HG02852 (cell line): ENCODE measurements around the gene POLR1G.
"Not testable (repeated sequence)": the region's sequence is repeated elsewhere in the genome, so short reads cannot be mapped to it uniquely, and the experiment has no call there.

Experiments
- ATAC-seq: cut with Tn5 transposase; IDR thresholded peaks from one replicate; pipeline ENCODE4 v1.9.1; 2021; ENCODE audit warnings: mild to moderate bottlenecking, moderate library complexity; ENCODE audit not compliant: unreplicated experiment

Gene POLR1G

DNA sequence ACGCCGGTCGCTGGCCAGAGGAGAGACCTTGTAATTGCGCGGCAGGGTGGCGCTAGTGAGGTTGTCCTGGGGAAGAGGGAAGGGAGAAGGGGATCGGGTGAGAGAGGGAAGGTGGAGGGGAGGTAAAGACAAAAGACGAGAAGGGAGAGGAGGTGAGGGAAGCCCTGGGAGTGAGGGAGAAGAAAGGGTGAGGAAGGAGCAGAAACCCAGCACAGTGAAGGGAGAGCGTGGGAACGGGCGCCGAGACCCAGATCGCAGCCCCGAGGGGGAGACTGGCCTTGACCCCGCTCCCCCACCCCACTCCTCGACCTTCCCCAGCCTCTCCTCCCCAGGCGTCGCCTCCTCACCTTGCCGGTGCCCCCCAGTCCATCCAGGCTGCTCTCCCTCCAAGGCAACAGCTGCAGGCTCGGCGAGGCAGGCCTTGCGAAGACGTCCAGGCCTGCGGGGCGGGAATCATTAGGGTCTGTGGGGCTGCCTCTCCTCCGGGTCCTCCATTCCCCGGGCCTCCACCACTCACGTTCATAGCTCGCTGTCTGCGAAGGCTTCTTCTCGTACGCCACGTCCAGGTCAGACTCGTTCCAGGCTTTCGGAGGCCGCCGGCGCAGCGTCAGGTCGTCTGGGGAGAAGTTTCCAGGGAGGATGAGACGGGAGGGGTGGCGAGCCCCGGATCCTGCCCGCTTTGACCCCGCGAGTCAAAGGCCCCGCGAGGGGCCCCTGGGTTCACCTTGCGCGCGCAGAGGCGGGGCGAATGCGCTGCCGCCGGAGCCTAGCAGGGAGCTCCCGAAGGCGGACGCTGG is 10.4 kb upstream of the POLR1G start:
- no peak for ATAC-seq

DNA sequence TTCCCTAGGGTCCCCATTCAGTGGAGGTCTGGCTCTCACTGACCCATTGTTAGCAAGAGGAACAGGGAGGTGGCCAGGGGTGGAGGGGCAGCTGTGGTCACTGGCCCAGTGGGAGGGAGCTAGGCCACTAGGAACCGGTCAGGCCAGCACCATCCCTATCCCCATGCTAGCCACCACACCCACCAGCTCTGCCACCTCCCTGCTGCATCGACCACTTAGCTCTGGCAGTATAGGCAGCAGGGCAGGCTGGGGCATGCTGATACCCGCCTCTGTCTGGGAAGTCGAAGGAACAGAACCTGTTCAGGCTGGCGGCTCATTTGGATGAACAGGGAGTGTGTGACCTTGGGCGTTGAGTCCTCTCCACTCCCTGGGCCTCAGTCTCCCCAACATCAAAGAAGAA is 6.3 kb upstream of the POLR1G start:
- no peak for ATAC-seq

DNA sequence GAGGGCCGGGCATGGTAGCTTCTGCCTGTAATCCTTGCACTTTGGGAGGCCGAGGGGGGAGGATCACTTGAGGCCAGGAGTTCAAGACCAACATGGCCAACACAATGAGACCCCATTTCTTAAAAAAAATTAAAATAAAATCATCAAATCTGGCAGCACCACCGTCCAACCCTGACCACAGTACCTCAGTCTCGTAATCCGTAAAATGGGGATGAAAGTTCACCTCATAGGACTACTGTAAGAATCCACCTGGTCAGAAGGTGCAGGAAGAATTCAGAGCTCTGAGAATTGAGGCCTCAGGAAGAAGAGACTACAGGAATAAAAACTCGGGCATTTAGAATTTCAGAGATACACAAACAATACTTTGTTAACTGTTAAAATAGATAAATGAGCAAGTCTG is 4.6 kb upstream of the POLR1G start:
- no peak for ATAC-seq

DNA sequence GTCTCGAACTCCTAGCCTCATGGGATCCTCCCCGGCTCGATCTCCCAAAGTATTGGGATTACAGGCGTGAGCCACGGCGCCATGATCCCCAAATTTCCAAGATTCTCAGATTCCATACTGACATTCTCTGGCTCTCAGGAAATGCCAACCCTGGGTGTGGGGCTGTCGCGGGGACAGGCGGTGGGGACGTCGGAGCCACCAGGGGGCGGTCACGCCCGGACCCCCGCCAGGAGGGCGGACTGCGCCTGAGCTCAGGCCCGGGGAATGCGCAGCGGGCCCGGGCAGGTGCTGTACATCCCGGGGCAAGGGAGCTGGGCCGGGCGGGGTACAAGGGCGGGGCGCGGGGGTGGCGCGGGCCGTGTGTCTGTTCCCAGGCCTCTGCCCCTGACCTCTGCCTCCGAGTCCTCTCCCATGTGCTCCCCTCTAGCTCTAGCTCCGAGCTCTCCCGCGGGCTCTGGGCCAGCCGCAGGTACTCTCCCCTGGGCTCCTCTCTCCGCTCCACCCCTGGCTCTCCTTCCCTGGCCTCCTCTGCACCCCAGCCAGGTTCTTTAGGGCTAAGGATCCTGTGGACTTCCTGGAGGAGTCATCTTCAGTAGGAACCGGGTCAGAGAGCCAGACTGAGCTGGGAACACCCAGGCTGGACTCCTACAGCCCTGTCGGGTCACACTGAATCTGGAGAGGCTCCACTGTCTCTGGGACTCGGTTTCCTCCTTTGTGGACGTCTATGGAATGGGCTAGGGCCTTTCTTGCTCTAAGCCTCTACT is 4.0 kb upstream of the POLR1G start:
- ATAC-seq = no peak

DNA sequence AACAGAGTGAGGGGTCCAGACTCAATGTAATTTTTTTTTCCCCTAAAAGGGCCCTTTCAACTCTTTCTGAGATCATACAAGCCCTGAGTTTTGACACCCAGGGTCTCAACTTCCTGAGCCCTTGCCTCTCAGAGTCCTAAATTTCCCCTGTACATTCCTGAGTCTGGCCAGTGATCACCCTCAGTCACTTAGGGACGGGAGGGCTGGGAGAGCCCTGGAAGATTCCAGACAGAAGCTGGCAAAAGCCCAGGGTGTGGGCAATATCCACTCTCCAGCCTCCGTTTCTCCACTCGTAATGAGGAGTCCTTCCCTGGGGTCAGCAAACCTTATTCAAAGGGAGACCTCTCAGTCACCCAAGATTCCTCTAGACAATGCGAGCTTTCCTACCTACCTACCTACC is 3.2 kb upstream of the POLR1G start:
- ATAC-seq = no peak

DNA sequence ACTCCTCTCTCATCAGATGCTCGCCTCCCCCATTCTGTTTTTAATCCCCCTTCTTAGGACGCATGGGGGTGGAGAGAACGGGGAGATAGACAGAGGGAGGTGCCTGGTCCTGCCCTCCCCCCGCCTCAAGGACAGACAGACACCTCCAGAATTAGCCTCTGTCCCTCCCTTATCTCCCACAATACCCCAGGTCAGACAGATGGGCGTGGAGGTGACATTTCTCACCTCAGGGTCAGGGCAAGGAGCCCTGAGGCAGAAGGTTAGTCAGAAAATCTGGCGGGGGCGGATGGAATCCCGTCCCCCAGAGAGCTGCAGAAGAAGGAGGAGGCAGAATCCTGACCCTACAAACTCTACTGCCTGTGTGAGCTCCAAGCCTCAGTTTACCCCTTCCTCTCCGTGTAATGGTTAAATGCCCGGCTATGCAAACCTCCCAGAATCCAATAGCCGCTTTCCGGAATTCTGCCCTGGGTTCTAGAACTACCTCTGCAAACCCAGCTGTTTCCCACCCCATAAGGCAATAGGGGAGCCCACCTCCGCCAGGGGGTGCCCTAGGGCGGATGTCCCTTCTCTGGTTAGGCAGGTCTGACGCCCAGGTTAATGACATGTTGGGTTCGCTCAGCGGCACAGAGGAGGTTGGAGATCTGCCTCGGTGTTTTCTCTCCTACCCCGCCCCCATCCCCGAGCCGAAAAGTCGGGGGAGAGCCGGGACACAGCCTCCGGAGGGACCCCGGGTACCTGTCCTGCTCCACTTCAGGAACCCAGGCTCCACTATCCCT is 2.5 kb upstream of the POLR1G start:
- ATAC-seq = no peak

DNA sequence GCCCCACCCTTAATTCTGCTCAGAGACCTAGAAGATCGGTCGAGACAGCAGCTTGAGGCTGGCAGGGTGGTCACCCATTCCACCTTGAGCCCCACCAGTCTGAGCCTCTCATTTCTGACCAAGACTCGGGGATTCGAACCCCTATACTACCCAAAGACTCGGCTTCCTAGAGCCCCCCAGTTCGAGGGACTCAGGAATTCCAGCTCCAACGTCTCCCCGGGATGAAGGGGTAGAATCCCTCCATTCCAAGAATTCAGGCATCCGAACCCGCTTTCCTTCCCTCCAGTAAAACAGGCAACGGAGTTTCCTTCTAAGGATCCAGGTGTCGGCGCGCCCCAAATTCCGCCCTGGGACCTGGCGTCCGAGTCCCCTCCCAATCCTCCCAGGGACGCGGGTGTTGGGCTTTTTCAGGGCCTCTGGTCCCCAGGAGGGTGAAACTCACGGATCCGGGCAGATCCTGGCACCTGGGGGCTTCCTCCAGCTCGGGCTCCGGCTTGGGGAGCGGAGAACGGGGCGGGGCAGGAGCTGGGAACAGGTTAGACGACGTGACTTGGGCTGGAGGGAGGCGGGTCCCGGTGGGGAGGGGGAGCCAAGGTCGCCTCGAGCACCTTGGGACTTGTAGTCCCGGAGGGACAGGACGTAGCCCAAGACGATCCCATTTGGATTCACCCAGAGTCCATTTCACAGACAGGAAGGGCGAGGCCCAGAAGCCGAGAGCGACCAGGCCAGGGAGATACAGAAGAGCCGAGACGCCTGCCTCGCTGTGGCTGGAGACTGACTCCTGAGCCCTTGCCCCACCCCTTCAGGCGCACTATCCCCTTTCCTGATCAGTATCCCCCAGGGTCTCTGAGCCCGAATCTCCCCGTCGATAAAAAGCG is 1.6 kb upstream of the POLR1G start, which contains the start of gene PPP1R13L:
Gene PPP1R13L, minus strand, starts transcription at position 513 of the 878 bp plus-strand sequence. CDS start 6,751 bp downstream, outside the sequence.
- peak; percentile 22 for ATAC-seq

DNA sequence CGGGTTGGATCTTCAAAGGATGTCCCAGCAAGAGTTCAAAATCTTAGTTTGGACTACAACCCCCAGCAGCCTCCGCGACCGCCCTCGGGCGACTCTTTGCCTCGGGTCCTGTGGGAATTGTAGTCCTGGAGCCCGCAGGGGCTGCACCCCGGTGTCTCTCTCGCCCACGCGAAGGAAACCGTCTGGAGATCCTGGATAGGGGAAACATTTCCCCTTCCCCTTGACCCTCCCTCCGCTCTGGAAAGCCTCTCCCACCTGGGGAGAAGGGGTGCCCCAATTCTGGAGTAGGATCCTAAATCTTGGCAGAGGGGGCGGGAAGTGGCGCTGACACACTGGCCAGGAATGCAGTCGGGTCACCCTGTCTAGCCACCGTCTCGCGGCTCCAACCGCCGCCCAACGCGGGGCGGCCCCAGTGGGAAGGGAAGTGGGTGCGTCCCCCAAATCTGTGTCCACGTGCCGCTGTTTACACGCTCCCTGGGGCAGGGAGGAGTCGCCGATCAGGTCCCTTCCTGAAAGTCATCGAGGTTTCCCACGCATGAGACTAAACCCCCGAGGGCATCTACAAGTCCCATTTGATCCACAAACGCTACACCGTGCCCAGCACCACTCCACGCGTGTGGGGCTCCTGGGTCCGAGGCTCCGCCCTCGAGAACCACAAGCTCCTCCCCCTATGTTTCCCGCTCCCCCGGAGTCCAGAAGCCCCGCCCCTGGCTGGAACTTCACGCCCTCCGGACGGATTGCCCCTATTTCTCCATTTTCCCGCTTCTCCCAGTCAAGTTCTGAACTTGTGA is 814 bp upstream of the POLR1G start:
- peak; percentile 50 for ATAC-seq

DNA sequence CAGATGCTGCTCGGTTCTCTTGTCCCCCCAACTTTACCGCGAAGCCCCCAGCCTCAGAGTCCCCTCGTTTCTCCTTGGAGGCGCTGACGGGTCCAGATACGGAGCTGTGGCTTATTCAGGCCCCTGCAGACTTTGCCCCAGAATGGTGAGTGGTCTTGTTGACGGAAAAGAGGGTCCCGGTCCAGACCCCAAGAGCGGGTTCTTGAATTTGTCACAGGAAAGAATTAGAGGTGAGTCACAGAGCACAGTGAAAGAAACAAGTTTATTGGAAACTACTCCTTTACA is 589 bp downstream of the POLR1G start:
- no peak for ATAC-seq

DNA sequence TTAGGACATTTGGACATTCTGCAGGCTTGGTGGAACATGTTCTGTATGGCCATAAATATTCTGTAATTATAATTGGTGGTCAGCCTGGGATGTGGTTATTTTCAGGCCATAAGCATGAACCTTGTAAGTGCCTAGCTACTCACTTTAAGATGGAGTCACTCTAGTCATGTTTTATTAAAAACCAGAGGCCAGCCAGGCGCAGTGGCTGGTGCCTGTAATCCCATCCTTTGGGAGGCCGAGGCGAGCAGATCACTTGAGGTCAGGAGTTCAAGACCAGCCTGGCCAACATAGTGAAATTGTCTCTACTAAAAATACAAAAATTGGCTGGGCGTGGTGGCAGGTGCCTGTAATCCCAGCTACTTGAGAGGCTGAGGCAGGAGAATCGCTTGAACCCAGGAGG is 1.1 kb downstream of the POLR1G start:
- ATAC-seq = not testable (repeated sequence)

DNA sequence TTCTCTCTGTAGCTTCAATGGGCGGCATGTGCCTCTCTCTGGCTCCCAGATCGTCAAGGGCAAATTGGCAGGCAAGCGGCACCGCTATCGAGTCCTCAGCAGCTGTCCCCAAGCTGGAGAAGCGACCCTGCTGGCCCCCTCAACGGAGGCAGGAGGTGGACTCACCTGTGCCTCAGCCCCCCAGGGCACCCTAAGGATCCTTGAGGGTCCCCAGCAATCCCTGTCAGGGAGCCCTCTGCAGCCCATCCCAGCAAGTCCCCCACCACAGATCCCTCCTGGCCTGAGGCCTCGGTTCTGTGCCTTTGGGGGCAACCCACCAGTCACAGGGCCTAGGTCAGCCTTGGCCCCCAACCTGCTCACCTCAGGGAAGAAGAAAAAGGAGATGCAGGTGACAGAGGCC is 1.7 kb downstream of the POLR1G start:
- ATAC-seq = no peak

DNA sequence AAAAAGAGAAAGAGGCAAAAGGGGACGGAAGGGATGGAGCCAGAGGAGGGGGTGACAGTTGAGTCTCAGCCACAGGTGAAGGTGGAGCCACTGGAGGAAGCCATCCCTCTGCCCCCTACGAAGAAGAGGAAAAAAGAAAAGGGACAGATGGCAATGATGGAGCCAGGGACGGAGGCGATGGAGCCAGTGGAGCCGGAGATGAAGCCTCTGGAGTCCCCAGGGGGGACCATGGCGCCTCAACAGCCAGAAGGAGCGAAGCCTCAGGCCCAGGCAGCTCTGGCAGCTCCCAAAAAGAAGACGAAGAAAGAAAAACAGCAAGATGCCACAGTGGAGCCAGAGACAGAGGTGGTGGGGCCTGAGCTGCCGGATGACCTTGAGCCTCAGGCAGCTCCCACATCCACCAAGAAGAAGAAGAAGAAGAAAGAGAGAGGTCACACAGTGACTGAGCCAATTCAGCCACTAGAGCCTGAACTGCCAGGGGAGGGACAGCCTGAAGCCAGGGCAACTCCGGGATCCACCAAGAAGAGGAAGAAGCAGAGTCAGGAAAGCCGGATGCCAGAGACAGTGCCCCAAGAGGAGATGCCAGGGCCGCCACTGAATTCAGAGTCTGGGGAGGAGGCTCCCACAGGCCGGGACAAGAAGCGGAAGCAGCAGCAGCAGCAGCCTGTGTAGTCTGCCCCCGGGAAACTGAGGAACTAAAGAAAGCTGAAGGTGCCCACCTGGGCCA is 2.5 kb downstream of the POLR1G start:
- no peak for ATAC-seq

DNA sequence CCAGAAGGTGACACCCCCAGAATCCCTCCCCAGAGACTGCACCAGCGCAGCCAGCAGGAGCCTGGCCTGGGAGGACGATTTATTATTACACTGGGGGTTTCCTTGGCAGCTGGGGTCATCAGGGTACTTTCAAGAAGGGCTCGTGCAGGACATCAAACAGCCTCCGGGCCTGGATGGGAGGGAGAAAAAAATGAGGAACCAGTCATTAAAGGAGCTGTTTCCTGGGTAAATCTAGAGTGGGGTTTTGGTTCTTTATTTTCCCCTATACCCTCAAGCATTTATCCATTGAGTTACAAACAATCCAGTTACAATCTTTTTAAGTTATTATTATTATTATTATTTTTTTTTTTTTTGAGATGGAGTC is 3.1 kb downstream of the POLR1G start:
- no peak for ATAC-seq

DNA sequence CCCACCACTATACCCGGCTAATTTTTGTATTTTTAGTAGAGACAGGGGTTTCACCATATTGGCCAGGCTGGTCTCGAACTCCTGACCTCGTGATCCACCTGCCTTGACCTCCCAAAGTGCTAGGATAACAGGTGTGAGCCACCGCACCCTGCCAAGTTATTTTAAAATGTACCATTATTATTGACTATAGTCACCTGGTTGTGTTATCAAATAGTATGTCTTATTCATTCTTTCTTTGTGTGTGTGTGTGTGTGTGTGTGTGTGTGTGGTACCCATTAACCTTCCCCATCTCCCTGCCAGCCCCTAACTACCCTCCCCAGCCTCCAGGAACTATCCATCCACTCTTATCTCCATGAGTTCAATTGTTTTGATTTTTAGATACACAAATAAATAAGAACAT is 3.9 kb downstream of the POLR1G start:
- ATAC-seq = not testable (repeated sequence)

DNA sequence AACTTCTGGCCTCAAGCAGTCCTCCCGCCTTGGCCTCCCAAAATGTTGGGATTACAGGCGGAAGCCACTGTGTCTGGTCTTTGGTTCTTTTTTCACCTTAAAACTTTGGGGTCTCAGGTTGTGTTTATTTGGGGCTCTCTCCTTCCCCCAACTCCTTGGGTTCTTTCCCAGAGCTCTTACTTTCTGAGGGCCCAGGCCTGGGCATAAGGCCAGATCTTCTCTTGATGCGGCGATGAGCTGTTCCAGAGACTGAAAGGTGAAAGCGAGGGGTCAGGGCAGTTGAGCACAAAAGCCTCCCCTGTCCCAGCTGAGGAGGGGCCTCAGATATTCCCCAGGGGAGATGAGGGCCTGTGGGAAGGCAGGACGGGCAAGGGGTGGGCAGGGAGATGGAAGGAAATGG is 7.1 kb downstream of the POLR1G start:
- ATAC-seq = no peak

DNA sequence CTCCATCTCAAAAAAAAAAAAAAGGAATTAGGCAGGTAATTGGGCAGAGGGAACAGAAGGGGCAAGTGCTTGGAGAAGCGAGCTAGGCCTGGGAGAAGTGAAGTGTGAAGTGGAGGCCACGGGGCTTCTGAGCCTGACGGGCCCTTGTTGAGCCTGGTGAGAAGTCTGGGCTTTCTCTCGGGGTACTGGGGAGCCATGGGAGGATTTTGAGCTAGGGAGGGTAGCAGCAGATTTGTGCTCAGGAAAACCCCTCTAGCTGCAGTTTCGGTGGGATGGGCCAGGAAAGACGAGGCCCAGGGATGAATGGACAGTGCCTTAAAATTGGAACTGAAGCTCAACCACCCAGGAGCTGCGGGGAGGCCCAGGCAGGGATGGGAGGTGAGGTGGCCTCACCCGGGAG is 8.0 kb downstream of the POLR1G start:
- no peak for ATAC-seq

DNA sequence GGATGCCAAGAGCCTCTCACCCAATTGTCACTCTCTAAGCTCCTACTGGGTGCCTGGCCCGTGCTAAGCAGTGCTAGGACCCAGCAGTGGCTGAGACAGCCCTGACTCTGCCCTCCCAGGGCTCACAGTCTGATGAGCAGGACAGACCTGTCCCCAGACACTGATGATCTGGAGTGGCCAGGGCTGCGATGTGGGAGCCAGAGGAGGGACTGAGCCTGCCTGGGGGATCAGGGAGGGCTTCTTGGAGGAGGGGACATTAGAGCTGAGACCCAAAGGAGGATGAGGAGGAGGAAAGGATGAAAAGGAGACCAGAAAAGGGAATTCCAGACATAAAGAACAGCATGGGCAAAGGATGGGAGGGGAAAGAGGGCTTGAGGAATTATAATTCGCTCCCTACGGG is 10.7 kb downstream of the POLR1G start:
- no peak for ATAC-seq

DNA sequence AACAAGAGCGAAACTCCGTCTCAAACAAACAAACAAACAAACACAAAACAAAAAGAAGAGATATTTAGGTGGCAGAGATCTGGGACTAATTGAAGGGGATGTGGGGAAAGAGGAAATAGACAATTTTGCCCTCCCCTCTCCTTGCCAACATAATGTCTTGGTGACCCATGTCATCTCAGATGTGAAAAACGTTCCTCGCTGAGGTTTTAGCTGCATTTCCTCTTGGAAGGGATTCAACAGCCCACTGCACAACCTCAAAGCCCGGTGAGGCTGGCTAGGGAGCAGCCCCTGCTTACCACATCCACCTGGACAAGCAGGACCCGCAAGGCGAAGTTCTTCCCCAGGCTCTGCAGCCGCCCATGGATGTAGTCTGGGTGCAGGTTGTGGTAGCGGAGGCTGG is 12.4 kb downstream of the POLR1G start:
- ATAC-seq = no peak

DNA sequence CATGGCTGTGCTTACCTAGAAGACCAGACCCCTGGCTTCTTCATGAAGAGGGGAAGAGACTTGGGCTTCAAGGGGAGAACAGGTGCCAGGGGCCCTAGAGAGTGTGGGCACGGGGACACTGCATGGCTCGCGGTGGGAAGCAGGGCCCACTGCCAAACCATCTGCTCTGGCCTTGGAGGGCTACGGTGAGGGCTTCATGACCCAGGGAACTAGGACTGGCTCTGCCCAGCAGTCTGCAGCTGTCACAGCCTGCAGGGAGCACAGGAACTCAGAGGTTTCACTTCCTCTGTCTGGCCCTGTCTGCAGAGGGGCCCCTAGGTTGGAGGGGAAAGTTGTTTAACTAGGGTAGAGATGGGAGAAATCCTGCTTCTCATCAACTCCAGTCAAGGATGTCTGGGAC is 13.0 kb downstream of the POLR1G start:
- ATAC-seq = peak; percentile 64
